GM19351 (cell line): ENCODE data around the gene ZPBP.
"Not testable (repeated sequence)": the region's sequence is repeated elsewhere in the genome, so short reads cannot be mapped to it uniquely, and the experiment has no call there.

Experiments used
- ATAC-seq: cut with Tn5 transposase; IDR thresholded peaks from one replicate; pipeline ENCODE4 v1.9.1; 2021; ENCODE audit warnings: mild to moderate bottlenecking, moderate library complexity; ENCODE audit not compliant: unreplicated experiment

ZPBP gene

GRCh38 chr7:50047716-50048115 is 45.3 kb downstream of the ZPBP start:
- ATAC-seq = no peak

GRCh38 chr7:50041165-50041564 is 51.9 kb downstream of the ZPBP start:
- ATAC-seq = not testable (repeated sequence)

- no peak for ATAC-seq
Observed at GRCh38 chr7:50037086-50037485, 56.0 kb downstream of the ZPBP start.

- no peak for ATAC-seq
Observed at GRCh38 chr7:50022991-50023390, 70.1 kb downstream of the ZPBP start.

- no peak for ATAC-seq
Observed at GRCh38 chr7:50022451-50022850, 70.6 kb downstream of the ZPBP start.

GRCh38 chr7:49995681-49996080 is 97.4 kb downstream of the ZPBP start:
- no peak for ATAC-seq

GRCh38 chr7:49986191-49986590 is 106.9 kb downstream of the ZPBP start:
- no peak for ATAC-seq

GRCh38 chr7:49980465-49980864 is 112.6 kb downstream of the ZPBP start:
- no peak for ATAC-seq

GRCh38 chr7:49976238-49976637 is 116.8 kb downstream of the ZPBP start:
- no peak for ATAC-seq

GRCh38 chr7:49974035-49974434 is 119.0 kb downstream of the ZPBP start:
- no peak for ATAC-seq

- no peak for ATAC-seq
Observed at GRCh38 chr7:49937608-49938007, 155.4 kb downstream of the ZPBP start.

- no peak for ATAC-seq
Observed at GRCh38 chr7:49931627-49932026, 161.4 kb downstream of the ZPBP start.

- ATAC-seq = no peak
Observed at GRCh38 chr7:49928787-49929186, 164.3 kb downstream of the ZPBP start.

- no peak for ATAC-seq
Observed at GRCh38 chr7:49927631-49928030, 165.4 kb downstream of the ZPBP start.

- no peak for ATAC-seq
Observed at GRCh38 chr7:49926720-49927119, 166.3 kb downstream of the ZPBP start.

GRCh38 chr7:49911909-49912308 is 181.1 kb downstream of the ZPBP start:
- ATAC-seq = no peak

- ATAC-seq = no peak
Observed at GRCh38 chr7:49894543-49894942, 198.5 kb downstream of the ZPBP start.

GRCh38 chr7:49893131-49893530 is 199.9 kb downstream of the ZPBP start:
- no peak for ATAC-seq

GRCh38 chr7:49892481-49892880 is 200.6 kb downstream of the ZPBP start:
- ATAC-seq = no peak
